ENCODE data around the gene CCDC116.
"Not testable (repeated sequence)": the region's sequence is repeated elsewhere in the genome, so short reads cannot be mapped to it uniquely, and the experiment has no call there.

The CCDC116 gene

DNA sequence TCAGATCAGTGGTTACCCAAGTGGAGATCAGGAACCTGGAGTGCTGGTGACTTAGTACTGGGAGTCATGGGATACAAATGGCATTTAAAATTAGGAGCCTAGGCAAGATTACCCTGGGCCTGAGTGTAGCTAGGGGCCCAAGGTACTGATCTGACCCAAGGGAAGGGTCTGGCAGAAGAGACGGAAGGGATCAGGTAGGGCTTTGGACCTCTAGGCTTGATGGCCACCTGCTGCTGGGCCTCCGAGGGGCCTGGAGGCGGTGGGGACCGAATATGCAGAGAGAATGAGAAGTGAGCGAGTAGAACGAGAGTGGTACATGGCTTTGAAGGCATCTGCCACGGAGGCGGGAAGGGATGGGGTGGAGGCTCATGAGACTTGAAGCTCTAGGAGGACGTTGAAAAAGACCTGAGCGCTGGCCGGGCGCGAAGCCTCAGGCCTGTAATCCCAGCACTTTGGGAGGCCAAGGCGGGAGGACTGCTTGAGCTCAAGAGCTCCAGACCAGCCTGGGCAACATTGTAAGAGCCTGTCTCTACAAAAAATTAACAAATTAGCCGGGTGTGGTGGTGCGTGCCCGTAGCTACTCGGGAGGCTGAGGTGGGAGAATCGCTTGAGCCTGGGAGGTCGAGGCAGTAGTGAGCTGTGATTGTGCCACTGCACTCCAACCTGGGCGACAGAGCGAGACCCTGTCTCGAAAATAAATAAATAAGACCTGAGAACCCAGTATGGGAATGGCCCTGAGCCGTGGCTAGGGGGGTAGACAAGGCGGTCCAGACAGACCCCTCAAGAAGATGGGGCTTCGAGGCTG lies 32.7 kb downstream of the CCDC116 start:
- Mint-ChIP-seq H3K27ac (peak overlapping the region; percentile 98), H3K4me3 (peak overlapping the region; percentile 99), H3K36me3 (ENCODE audit: low read depth) (peaks cover 9% of the 10 kb centered on the region), H3K4me1 (ENCODE audit: low read depth) (peaks cover 15% of the 10 kb centered on the region), H3K9me3 (no peaks in the 10 kb centered on the region), H3K27me3 (ENCODE audit: low read depth) (no peaks in the 10 kb centered on the region)
- DNase-seq (ENCODE audit: low spot score) = no peak

DNA sequence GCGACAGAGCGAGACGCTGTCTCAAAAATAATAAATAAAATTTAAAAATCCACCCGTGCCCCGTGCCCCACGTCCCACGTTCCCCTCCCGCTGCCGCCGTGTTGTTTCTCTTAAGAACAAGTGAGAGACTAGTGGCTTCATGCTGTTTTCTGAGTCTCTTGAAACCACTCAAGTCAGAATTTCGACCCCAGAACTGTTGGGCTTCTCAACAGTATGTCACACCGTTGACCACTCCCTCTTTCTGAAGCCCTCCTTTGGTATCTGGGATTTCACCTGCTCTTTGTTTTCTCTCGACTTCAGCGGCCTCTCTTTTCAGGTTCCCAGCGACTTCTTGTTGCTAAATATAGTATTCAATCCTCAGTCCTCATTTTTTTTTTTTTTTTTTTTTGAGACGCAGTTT lies 34.2 kb downstream of the CCDC116 start:
- Mint-ChIP-seq H3K4me1 (ENCODE audit: low read depth) (peaks cover 15% of the 10 kb centered on the region), H3K27ac (peak overlapping the region; percentile 83), H3K4me3 (peak overlapping the region; percentile 99), H3K9me3 (no peaks in the 10 kb centered on the region), H3K36me3 (ENCODE audit: low read depth) (peaks cover 15% of the 10 kb centered on the region), H3K27me3 (ENCODE audit: low read depth) (no peaks in the 10 kb centered on the region)
- DNase-seq (ENCODE audit: low spot score) = no peak

DNA sequence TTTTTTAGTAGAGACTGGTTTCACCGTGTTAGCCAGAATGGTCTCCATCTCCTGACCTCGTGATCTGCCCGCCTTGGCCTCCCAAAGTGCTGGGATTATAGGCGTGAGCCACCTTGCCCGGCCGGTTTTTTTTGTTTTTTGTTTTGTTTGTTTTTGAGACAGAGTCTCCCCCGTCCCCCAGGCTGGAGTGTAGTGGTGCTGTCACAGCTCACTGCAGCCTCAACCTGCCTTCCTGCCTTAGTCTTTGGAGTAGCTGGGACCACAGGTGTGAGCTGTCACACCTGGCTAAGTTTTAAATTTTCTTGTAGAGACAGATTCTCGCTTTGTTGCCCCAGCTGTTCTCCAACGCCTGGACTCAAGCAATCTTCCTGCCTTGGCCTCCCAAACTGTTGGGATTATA lies 36.5 kb downstream of the CCDC116 start:
- no peak overlapping the region for H3K4me3 Mint-ChIP-seq
- H3K9me3 Mint-ChIP-seq = no peaks in the 10 kb centered on the region
- H3K27ac Mint-ChIP-seq = no peak overlapping the region
- peaks cover 31% of the 10 kb centered on the region for H3K36me3 Mint-ChIP-seq (ENCODE audit: low read depth)
- H3K4me1 Mint-ChIP-seq (ENCODE audit: low read depth) = peaks cover 15% of the 10 kb centered on the region
- H3K27me3 Mint-ChIP-seq (ENCODE audit: low read depth) = no peaks in the 10 kb centered on the region
- DNase-seq (ENCODE audit: low spot score) = no peak

DNA sequence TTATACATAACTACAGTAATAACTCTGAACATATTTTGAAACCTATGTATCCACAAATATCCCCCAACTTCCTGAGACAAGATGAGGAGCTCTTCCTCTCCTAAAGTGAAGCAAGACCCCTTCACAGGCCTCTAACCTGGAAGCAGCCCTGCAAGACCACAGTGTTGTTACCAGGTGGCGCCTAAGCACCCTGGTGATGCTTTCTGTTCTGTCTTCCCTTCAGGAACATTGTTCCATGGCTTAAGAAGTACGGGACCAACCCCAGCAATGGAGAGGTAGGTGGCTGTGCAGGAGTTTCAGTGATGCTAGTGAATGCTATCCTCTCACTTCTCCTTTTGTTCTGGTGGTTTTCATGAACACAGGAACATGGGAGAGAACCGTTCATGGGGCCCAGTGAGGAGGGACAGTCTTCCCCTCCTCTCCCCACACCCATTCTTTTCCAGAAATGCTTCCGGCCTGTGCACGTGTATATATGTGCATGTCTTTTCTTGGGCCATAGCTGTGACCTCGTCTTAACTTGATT lies 39.6 kb downstream of the CCDC116 start:
- Mint-ChIP-seq H3K36me3 (ENCODE audit: low read depth) (peaks cover 51% of the 10 kb centered on the region), H3K27ac (no peak overlapping the region), H3K9me3 (no peaks in the 10 kb centered on the region), H3K4me1 (ENCODE audit: low read depth) (peaks cover 8% of the 10 kb centered on the region), H3K4me3 (no peak overlapping the region), H3K27me3 (ENCODE audit: low read depth) (no peaks in the 10 kb centered on the region)
- no peak for DNase-seq (ENCODE audit: low spot score)

DNA sequence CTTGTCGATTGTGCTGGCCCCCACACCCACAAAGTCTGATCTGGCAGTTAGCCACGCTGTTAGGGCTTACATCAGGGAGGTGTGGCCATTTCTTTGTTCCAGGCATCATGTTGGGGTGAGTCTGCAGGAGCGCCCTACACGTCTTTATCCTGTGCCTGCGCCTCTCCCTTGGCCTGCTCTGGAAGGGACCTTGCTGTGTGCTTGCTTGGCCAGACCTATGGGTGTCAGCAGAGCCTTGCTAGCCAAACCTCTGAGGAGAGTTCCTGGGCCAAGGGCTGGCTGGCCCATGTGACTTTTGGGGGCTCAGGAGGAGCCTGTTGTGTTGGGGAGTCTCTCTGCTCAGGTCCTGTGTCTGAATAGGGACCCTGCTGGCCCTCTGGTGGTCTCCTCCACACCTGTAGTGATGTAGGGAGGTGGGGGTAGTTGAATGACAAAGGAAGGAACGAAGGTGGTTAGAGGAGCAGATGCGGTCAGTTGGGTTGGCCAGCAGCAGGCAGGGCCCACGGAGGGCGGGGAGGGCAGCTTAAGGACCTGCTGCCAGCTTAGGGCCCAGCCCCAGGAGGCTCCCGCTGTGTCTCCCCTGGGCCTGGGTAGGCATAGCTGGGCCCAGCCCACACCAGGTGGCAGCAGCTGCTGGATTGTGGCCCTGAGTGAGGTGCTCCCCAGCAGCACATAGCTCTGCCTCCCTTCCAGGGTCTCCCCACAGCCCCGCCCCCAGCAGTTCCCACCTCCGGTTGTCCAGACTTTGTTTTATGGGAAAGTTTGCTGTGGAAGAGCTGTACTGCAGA lies 41.2 kb downstream of the CCDC116 start:
- no peaks in the 10 kb centered on the region for H3K27me3 Mint-ChIP-seq (ENCODE audit: low read depth)
- H3K4me1 Mint-ChIP-seq (ENCODE audit: low read depth) = peaks cover 2% of the 10 kb centered on the region
- H3K9me3 Mint-ChIP-seq = no peaks in the 10 kb centered on the region
- H3K27ac Mint-ChIP-seq = no peak overlapping the region
- peaks cover 56% of the 10 kb centered on the region for H3K36me3 Mint-ChIP-seq (ENCODE audit: low read depth)
- no peak overlapping the region for H3K4me3 Mint-ChIP-seq
- no peak for DNase-seq (ENCODE audit: low spot score)

DNA sequence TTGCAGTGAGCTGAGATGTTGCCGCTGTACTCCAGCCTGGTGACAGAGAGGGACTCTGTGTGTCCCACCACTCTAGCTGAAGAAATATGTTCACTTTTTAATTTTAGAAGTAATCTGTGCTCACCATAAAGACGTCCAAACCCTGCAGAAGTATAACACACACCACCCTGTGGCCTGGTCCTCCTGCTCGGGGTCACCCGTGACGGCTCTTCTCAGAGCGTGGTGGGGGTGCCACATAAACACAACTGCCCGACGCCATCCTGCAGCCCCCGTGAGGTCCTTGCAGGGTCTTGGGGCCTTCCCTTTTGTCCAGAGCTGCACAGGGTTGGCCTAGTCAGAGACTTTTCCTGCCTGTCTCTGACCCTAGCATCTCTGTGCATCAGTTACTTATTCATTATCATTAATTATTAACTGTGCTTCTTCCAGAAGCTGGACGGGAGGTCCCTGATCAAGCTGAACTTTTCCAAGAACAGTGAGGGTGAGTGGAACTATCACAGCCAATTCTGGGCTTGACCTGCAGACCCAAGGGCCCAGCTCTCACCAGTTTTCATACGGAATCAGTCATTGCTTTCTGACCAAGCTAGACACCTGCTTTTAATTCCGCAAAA lies 42.2 kb downstream of the CCDC116 start:
- no peaks in the 10 kb centered on the region for H3K9me3 Mint-ChIP-seq
- no peak overlapping the region for H3K27ac Mint-ChIP-seq
- no peak overlapping the region for H3K4me3 Mint-ChIP-seq
- H3K36me3 Mint-ChIP-seq (ENCODE audit: low read depth) = peaks cover 53% of the 10 kb centered on the region
- DNase-seq (ENCODE audit: low spot score) = no peak
- H3K27me3 Mint-ChIP-seq (ENCODE audit: low read depth) = no peaks in the 10 kb centered on the region
- H3K4me1 Mint-ChIP-seq (ENCODE audit: low read depth) = peaks cover 1% of the 10 kb centered on the region

DNA sequence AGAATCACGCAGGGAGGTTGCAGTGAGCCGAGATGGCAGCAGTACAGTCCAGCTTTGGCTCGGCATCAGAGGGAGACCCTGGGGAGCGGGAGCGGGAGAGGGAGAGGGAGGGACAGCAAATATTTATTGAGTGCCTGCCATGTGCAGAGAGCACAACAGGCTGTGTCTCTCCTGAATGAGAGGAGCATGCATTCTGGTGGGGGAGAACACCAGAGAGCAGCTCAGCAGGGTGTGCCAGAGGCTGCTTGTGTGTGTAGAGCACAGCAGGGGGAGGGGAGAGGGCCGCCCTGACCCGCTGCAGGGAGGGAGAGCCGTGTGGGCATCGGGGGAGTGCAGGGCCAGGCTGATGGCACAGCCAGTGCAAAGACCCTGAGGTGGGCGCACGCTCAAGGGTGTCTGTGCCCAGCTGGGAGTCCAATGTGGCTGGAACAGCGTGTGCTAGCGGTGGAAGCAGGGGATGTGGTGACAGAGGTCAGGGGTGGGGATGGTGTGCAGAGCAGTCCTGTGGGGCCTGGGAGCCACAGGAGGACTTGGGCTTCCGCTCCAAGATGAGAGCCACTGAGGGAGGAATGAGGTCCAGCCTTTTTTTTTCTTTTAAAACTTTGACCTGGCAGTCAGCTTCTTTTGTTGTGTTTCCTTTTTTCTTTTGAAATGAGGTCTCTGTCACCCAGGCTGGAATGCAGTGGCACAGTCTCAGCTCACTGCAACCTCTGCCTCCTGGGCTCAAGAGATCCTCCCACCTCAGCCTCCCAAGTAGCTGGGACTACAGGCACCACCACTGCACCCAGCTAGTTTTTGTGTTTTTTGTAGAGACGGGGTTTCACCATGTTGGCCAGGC lies 45.3 kb downstream of the CCDC116 start:
- H3K27me3 Mint-ChIP-seq (ENCODE audit: low read depth) = no peaks in the 10 kb centered on the region
- no peak overlapping the region for H3K27ac Mint-ChIP-seq
- no peaks in the 10 kb centered on the region for H3K9me3 Mint-ChIP-seq
- no peak for DNase-seq (ENCODE audit: low spot score)
- peaks cover 42% of the 10 kb centered on the region for H3K36me3 Mint-ChIP-seq (ENCODE audit: low read depth)
- peaks cover 2% of the 10 kb centered on the region for H3K4me1 Mint-ChIP-seq (ENCODE audit: low read depth)
- H3K4me3 Mint-ChIP-seq = no peak overlapping the region

DNA sequence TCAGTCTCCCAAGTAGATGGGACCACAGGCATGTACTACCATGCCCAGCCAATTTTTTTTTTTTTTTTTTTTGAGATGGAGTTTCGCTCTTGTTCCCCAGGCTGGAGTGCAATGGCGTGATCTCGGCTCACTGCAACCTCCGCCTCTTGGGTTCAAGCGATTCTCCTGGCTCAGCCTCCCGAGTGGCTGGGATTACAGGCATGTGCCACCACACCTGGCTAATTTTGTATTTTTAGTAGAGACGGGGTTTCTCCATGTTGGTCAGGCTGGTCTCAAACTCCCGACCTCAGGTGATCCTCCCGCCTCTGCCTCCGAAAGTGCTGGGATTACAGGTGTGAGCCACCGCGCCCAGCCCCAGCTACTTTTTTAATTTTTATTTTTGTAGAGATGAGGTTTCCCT lies 46.3 kb downstream of the CCDC116 start:
- H3K4me3 Mint-ChIP-seq; H3K27me3 Mint-ChIP-seq (ENCODE audit: low read depth); H3K9me3 Mint-ChIP-seq; H3K27ac Mint-ChIP-seq; DNase-seq (ENCODE audit: low spot score); H3K4me1 Mint-ChIP-seq (ENCODE audit: low read depth): not testable (repeated sequence)
- H3K36me3 Mint-ChIP-seq (ENCODE audit: low read depth) = peaks cover 35% of the 10 kb centered on the region

DNA sequence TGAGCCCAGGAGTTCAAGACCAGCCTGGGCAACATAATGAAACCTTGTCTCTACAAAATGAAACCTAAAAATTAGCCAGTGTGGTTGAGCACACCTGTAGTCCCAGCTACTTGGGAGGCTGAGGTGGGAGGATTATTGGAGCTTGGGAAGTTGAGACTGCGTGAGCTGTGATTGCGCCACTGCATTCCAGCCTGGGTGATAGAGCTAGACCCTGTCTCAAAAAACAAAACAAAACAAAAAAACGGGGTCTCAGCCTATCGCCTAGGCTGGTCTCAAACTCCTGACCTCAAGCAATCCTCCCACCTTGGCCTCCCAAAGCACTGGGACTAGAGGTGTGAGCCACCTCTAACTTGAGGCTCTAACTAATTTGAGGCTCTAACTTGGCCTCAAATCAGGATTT lies 46.8 kb downstream of the CCDC116 start:
- no peaks in the 10 kb centered on the region for H3K9me3 Mint-ChIP-seq
- H3K27me3 Mint-ChIP-seq (ENCODE audit: low read depth) = no peaks in the 10 kb centered on the region
- peaks cover 2% of the 10 kb centered on the region for H3K4me1 Mint-ChIP-seq (ENCODE audit: low read depth)
- no peak overlapping the region for H3K4me3 Mint-ChIP-seq
- peaks cover 31% of the 10 kb centered on the region for H3K36me3 Mint-ChIP-seq (ENCODE audit: low read depth)
- H3K27ac Mint-ChIP-seq = no peak overlapping the region
- DNase-seq (ENCODE audit: low spot score) = no peak

DNA sequence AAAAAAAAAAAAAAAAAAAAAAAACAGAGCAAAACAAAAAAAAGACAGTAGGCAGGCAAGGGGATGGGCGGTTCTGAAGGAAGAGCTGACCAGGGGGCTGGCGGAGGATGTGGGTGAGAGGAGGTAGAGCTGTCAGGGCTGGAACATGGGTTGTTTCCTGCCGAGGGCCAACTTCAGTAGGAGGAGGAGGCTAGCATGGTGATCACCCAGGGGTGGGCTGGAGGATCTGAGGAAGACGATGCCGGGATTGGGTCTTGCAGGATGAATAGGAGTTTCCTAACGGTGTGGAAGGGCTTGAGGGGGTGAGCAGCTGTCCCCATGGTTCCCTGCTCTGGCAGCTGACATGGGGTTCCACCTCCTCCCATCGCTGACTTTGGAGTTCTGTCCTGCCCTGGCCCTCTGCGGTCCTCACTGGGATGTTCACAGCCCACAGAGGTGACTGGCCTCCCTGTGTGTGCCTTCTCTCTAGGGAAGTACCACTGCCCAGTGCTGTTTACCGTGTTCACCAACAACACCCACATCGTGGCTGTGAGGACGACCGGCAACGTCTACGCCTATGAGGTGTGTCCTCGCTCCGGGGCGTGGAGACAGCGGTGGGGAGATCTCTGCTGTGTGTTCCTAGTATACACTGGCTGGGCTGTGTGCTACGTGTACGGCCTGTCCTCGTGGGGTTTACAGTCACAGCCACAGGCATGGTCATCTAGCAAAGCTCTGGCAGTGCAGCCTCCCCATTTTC lies 48.4 kb downstream of the CCDC116 start:
- no peak for DNase-seq (ENCODE audit: low spot score)
- peaks cover 23% of the 10 kb centered on the region for H3K36me3 Mint-ChIP-seq (ENCODE audit: low read depth)
- H3K27ac Mint-ChIP-seq = no peak overlapping the region
- peaks cover 2% of the 10 kb centered on the region for H3K4me1 Mint-ChIP-seq (ENCODE audit: low read depth)
- no peaks in the 10 kb centered on the region for H3K27me3 Mint-ChIP-seq (ENCODE audit: low read depth)
- H3K9me3 Mint-ChIP-seq = no peaks in the 10 kb centered on the region
- no peak overlapping the region for H3K4me3 Mint-ChIP-seq

DNA sequence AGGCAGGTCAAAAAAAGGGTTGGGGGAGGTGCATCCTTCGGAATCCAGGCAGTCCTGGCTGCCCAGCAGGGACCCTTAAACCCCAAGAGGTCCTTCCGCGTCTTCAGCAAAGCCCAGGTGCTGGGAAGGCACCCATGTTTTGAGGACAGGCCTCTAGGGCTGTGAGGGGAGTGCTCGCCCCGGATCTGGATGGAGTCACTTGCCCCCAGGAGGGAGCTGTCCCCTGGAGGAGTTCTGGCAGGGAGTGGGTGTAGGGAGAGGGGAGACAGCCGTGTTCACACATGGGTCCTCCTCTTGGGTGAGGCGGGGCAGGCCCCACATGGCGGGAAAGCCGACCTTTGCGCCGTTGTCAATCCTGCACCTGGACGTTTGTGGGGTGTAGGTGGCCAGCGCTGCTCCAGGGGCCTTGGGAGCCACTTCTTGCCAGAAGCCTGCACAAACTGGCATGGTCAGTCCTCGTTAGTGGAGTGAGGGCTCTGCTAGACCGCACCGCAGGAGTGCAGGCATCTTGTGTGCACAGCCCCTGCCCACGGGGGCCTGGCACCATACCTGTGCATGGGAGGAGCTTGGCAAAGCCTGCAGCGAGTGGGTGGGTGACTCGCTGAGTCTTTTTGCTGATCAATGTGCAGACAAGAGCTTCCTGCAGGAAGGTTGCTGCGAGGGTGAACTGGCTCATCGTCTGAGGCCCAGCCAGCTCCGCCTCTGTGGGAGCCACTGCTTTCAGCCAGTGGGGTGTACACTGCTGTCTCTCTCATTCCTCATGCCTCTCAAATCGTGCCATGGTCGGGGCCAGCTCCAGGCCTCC lies 49.2 kb downstream of the CCDC116 start:
- Mint-ChIP-seq H3K4me1 (ENCODE audit: low read depth) (peaks cover 2% of the 10 kb centered on the region), H3K27ac (no peak overlapping the region), H3K36me3 (ENCODE audit: low read depth) (peaks cover 19% of the 10 kb centered on the region), H3K9me3 (no peaks in the 10 kb centered on the region), H3K4me3 (no peak overlapping the region), H3K27me3 (ENCODE audit: low read depth) (no peaks in the 10 kb centered on the region)
- no peak for DNase-seq (ENCODE audit: low spot score)

DNA sequence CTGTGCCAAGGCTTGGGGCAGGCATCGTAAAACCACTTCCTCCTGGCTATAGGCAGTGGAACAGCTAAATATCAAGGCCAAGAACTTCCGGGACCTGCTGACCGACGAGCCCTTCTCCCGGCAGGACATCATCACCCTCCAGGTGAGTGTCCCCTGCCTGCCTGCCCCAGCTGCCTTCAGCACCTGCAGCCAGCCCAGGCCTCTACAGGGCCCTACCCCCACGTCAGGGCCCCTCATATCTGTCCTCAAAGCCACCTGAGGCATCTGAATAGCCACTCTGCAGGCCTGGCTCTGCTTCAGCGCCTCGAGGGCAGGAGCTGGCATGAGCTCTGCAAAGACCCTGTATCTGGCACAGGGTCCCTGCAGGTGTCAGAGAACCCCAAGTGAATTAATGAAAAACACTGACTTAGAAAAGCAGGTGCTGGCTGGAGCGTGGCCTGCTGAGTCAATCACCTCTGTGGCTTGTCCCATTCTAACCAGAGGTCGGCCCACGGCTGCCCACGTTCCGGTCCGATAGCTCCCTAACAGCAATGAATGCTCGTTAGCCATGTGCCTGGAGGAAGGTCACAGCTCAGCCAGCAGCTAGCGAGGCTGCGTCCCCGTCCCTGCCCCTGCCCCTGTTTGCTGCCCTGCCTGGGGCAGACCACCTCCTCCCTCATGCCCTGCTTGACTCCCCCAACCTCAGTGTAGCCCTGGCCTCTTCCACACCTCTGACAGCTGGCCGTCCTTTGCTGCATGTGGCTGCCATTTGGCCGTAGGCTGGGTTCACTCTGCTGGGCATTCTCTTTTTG lies 50.0 kb downstream of the CCDC116 start:
- H3K4me1 Mint-ChIP-seq (ENCODE audit: low read depth) = peaks cover 2% of the 10 kb centered on the region
- H3K27ac Mint-ChIP-seq = no peak overlapping the region
- no peak overlapping the region for H3K4me3 Mint-ChIP-seq
- H3K27me3 Mint-ChIP-seq (ENCODE audit: low read depth) = no peaks in the 10 kb centered on the region
- peaks cover 19% of the 10 kb centered on the region for H3K36me3 Mint-ChIP-seq (ENCODE audit: low read depth)
- DNase-seq (ENCODE audit: low spot score) = no peak
- H3K9me3 Mint-ChIP-seq = no peaks in the 10 kb centered on the region
